Measurements from ENCODE around the gene SLC52A3. TPM values are rescaled to one million over a fixed set of nuclear protein-coding genes. Genes with fewer than 3 reads are reported as not detected.

SLC52A3 gene
- total RNA-seq, 1 experiment from 2014 or later, result 7.7 TPM

GRCh38 chr20:728256-728944 lies 39.9 kb downstream of the SLC52A3 start (continued):
- 0 out of 2 replicates have a peak, but pooled peaks have one; percentile 24 for TF ChIP-seq ARID4B (CRISPR knock-in tag; IDR thresholded peaks at IDR 0.05; ENCODE audit: borderline replicate concordance)
- TF ChIP-seq RORB (CRISPR knock-in tag; IDR thresholded peaks at IDR 0.05), result no peak
- peak; percentile 34; the same call in 1 of the 2 replicates for TF ChIP-seq CTCF (IDR thresholded peaks at IDR 0.05)
- TF ChIP-seq HMGXB4 (CRISPR knock-in tag; IDR thresholded peaks at IDR 0.05), result peak; percentile 89
- 0 out of 2 replicates have a peak, but pooled peaks have one; percentile 20 for TF ChIP-seq E2F5 (CRISPR knock-in tag; IDR thresholded peaks at IDR 0.05)

GRCh38 chr20:726160-726559 lies 42.1 kb downstream of the SLC52A3 start:
- H3K36me3 Mint-ChIP-seq, result no peaks in the 10 kb centered on the region
- peaks cover 44% of the 10 kb centered on the region for H3K27me3 Mint-ChIP-seq (ENCODE audit: low read depth)
- no peaks in the 10 kb centered on the region for H3K9me3 Mint-ChIP-seq
- TF ChIP-seq ZNF263 (CRISPR knock-in tag; IDR thresholded peaks at IDR 0.05; ENCODE audit: low read depth) (no peak), FOXK1 (CRISPR knock-in tag; IDR thresholded peaks at IDR 0.05) (no peak), MAX (CRISPR knock-in tag; IDR thresholded peaks at IDR 0.05) (no peak), KAT7 (CRISPR knock-in tag; IDR thresholded peaks at IDR 0.05; ENCODE audit: borderline replicate concordance) (no peak), TCF7 (CRISPR knock-in tag; IDR thresholded peaks at IDR 0.05; ENCODE audit: low read depth) (no peak), ELF4 (CRISPR knock-in tag; IDR thresholded peaks at IDR 0.05; ENCODE audit: low read depth) (no peak), ZSCAN18 (CRISPR knock-in tag; IDR thresholded peaks at IDR 0.05) (no peak), ZNF423 (CRISPR knock-in tag; IDR thresholded peaks at IDR 0.05) (no peak), CDX4 (CRISPR knock-in tag; IDR thresholded peaks at IDR 0.05; ENCODE audit: borderline replicate concordance) (no peak)
- ATAC-seq (no peak), DNase-seq (ENCODE audit: low spot score) (no peak)
- ChIA-PET CTCF (interaction anchor here (1.0 to 1.5 kb wide), 2 partner anchors 13 to 59 kb away, joined by 4 to 6 read pairs; no protein-coding TSS in a partner anchor), POLR2A (no interaction called here)
- peaks cover 4% of the 10 kb centered on the region; the same call in 1 of the 2 replicates for H3K4me1 Mint-ChIP-seq
- H3K27ac Mint-ChIP-seq, result no peak overlapping the region
- no peak overlapping the region for H3K4me3 Mint-ChIP-seq

Data from WTC11 (cell line).